ENCODE data around the gene PMFBP1.
"Not testable (repeated sequence)": the region's sequence is repeated elsewhere in the genome, so short reads cannot be mapped to it uniquely, and the experiment has no call there.

The PMFBP1 gene

DNA sequence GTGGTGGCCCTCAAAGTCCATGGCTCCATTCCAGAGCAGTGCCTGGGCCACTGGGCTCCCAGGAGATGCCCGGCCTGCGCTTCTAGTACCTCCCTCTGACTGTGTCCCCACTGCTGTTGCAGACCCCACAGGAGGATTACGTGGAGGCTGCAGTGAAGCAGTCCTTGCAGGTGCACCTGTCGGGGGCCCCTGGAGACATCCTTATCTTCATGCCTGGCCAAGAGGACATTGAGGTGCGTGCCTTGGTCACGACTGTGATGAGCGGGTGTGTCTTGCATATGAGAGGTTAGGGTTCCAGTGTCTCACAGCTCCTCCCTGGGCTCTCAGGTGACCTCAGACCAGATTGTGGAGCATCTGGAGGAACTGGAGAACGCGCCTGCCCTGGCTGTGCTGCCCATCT is 67.0 kb downstream of the PMFBP1 start:
- no peak for DNase-seq

DNA sequence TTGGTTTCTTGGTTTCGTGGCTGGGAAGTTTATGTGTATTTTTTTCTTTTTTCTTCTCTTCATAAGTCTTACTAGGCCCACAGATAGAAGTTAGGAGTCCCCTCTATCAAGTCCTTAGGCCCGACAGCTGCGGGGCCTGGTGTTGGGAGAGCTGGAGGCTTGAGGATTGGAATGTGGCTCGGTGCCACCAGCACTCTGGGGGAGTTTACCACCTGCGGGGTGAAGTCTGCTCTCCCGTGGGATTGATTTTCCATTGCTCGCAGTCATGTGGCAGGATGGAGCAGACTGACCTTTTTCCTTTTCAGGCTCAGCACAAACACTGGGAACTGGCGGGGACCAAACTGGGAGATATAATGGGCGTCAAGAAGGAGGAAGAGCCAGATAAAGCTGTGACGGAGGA is 70.8 kb downstream of the PMFBP1 start:
- DNase-seq, result no peak

DNA sequence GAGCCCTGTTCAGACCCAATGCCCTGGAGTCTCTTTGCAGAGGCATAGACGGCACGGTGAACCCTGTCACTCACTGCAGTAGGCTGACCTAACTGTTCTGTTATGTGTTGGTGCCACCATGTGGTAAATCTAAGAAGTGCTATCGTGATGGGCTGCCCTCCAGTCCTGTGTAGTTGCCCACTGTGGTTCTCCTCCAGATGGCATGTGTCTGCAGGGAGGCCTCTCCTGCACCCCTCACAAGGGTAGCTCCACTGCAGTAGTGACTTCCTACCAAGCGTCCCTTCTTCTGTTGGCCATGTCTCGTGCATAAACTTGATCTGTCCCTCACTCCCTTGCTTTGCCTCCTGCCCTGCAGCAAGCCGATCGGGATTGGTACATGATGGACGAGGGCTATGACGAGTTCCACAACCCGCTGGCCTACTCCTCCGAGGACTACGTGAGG is 72.6 kb downstream of the PMFBP1 start:
- DNase-seq, result peak; percentile 31

DNA sequence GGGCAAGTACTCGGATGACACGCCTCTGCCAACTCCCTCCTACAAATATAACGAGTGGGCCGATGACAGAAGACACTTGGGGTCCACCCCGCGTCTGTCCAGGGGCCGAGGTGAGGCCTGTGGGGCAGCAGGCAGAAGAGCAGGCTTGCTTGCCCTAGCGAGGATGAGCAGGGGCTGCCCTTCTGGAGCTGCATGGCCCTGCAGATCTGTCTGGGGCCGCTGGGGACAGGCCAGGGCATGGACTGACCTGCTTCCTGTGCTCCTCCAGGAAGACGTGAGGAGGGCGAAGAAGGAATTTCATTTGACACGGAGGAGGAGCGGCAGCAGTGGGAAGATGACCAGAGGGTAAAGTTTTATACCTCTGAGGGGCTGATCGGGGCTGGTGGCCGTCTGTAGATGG is 73.0 kb downstream of the PMFBP1 start:
- no peak for DNase-seq

DNA sequence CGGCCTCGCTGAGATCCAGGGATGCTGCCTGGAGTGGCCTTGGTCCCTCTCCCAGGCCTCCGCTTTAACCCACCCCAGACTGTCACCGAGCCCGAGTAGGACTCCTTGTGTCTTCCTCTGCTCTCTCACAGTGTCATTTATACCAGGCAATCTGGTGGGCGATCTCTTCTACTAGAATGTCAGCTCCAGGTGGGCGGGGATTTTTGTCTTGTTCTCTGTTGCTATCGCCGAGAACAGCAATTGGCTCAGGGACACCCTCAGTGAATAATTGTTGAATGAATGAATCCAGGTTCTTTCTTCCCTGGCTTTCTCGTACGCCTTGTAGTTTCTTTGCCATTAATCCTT is 77.7 kb downstream of the PMFBP1 start:
- no peak for DNase-seq

DNA sequence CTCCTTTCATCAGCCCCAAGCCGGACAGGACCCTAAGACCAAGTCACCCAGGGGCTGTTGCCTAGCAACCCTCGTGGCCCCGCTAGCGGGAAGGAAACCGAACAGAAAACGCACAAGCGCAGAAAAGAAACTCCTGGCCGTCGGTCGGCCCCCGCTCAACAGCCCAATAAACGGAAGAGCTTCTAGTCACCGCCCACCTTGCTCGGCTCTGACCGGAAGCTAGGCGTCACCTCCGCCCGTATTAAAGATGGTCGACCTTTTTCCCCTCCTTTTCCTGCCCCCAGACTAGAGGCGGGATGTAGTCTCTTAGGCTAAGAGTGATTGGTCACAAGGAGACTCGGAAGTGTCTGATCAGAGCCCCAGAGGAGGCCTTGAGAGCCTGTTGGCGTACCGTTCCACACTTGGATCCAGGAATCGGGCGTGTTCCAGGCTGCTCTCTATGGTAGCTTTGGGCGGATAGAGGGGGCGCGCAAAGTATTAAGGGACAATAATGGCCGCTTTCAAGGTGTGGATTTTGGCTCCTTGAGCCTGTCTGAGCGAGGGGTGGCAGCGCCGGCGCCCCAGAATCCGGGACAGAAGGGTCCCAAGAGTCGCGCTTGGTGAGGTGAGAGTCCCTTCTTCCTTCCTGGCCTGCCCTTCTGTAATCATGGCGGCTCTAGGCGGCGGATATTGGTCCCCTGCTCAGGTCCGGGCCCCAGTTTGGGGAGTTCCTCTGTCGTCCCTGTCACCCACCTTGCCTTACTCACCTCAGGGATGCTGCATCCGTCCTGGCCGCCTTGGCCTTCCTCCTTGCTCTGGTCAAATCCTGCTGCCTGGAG is 78.3 kb downstream of the PMFBP1 start, which contains the start of the genes DHX38 and TXNL4B:
TSS of gene DHX38 (plus strand) at position 400 of the 818 bp plus-strand sequence. CDS start 2,311 bp downstream, outside the sequence.
TSS of gene TXNL4B (minus strand) at position 173 of the 818 bp plus-strand sequence. CDS start 2,871 bp downstream, outside the sequence.
- peak; percentile 92 for DNase-seq

DNA sequence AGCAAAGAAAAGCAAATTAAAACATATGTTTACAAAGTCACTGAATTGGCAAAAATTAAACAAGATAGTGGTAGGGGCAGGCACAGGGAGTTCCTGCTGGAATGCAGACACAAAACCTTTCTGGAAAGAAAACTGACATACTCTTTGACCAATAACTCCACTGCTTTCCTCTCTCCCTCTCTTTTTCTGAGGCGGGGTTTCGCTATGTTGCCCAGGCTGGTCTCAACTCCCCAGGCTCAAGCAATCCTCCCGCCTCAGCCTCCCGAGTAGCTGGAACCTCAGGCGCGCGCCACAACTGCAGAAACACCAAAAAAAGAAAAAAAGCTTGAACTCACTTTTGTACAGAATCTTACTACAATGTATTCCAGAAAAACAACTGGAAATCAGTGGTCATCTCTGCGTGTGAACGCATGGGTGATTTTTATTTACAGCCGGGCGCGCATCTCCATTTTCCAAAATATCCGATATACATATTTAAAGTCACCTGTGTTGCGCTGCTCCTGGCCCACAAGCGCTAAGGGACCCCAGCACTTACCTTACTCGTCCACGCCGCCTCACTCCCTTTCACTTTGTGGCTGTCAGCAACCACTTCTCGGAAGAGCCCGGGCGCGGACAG is 79.0 kb downstream of the PMFBP1 start:
- DNase-seq, result no peak

DNA sequence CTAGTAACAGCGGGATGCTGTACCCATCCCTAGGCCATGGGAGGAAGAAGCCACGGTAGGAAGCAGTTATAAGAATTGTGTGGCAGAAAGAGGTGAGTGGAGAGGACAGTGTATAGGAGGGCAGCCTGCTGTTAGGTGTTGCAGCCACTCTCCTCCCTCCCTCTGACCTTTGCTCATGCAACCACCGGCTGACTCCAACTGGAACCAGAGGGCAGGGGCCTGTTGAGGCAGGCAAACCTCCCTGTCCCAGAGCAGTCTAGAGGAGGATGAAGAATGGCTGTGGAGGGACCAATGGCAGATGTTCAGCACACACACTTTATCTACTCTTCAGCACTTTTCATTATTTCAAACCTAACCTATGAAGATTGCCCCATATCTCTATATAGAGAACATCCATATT is 80.7 kb downstream of the PMFBP1 start:
- DNase-seq, result no peak

DNA sequence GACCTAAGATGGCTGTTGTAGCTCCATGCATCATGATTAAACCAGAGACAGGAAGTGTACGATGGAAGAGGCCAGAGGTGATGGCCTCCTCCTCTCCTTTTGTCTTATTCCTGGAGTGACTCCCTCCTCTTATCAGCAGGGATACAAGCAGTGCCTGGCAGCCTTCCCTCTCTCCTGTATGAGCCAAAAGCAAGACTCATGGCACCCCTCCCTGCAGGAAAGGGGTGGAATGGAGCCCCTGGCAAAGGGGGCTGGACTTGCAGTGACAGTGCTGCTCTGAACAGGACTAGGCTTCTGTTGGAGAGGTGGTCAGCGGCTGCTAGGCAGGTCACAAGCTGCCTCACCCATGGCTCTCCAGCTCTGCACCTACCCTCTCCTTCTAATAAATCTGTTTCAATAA is 87.0 kb downstream of the PMFBP1 start:
- DNase-seq, result no peak

DNA sequence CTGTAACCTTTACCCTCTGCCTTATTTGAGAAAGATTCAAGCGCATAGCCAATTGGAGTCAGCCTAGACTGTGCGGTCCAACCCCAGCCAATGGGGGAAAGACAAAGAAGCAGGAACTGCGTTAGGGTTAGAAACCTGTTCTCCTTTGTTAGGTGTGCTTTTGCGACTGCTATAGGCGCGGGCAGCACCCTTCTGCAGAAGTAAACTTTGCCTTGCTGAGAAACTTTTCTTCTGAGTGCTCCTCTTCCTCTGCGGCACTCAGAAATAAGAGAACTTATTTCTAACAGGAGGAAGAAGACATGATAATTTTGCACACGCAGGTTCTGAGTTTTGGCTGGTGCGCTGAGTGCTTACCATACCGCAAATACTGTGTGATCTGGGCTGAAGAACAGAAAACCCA is 87.5 kb downstream of the PMFBP1 start:
- no peak for DNase-seq

DNA sequence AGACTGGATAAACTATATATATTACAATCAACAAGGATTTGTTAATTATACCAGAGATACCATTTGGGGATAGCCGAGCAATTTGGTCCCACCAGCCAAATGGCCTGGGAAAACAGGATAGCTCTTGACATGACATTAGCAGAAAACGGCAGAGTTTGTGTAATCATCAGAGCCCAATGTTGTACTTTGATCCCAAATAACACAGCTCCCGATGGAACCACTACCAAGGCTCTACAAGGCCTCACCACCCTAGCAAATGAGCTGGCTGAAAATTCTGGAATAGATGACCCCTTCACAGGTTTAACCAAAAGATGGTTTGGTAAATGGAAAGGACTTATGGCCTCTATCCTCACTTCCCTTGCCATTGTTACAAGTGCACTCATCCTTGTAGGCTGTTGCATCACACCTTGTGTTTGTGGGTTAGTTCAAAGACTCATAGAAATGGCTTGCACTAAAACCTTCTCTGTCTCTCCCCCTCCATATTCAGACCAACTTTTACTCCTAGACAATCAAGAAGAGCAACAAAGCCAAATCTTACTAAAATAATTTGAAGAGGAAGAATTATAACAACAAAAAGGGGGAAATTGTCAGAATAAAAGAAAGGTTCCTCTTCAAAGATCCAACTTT is 88.1 kb downstream of the PMFBP1 start:
- no peak for DNase-seq

DNA sequence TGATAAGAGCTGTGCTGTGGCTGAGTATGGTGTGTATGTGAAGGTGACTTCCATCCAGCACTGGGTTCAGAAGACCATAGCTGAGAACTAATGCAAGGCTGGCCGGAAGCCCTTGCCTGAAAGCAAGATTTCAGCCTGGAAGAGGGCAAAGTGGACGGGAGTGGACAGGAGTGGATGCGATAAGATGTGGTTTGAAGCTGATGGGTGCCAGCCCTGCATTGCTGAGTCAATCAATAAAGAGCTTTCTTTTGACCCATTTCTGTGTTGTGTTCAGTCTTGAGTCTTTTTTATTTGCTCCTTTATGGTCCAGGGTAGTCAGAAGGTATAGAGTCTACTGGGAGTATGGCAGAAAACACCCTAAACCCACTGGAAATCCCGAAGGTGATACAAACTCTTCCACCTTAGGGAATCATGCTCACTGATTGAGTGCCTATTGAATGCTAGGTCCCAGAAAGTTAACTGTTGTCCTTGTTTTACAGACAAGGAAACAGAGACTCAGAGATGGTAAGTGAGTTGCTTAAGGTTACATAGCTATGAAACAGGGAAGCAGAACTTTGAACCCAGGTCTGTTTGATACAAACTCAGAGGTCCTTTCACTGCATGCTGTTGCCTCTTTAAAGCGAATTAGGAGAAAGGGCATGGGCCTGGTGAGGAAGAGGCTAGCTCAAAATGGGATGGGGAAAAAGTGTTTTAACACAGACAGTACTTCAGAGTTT is 94.8 kb downstream of the PMFBP1 start:
- DNase-seq, result not testable (repeated sequence)

DNA sequence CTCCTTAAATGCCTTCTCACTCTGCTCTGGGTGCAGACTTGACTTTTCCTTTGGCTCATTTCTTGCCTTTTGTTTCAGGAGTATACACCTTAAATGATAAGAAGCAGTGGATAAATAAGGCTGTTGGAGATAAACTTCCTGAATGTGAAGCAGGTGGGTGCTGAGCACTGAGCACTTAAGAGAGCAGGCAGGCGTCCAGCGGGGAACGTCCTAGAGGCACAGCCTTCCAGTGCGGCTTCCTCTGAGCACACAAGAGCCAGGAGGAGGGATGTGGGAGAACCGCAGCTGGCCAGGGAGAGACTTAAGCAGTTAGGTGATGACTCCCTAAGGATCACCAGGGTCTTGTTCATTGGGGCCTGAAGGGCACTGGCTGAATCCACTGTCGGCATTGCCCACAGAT is 96.9 kb downstream of the PMFBP1 start:
- DNase-seq, result not testable (repeated sequence)

DNA sequence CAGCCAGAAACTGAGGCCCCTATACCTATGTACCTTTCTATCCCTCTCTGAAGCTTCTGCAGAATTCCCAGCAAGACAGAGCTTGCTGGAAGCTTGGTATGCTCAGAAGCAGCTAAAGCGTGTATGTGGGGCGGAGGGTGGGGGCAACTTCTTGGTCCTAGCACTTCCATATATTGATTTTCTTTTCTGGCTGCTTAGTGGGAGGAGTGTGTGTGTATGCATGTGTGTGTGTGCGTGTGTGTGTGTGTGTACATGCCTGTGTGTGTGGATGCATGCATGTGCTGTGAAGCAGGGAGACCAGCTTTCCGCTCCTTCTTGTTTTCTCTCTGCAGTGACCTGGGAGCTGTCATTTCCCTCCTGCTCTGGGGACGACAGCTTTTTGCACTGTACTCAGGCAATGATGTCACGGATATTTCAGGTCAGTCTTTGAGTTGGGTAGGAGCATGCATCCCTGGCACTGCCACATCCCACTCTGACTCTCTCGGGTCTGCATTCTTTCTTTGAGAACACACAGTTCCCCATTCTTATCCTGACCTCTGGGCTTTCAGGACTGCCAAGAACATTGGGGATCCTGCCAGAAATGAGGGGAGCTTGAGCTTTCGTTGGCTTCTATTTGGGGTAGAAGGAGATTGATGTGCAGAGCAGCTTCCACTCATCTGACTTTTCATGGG is 98.3 kb downstream of the PMFBP1 start:
- no peak for DNase-seq

DNA sequence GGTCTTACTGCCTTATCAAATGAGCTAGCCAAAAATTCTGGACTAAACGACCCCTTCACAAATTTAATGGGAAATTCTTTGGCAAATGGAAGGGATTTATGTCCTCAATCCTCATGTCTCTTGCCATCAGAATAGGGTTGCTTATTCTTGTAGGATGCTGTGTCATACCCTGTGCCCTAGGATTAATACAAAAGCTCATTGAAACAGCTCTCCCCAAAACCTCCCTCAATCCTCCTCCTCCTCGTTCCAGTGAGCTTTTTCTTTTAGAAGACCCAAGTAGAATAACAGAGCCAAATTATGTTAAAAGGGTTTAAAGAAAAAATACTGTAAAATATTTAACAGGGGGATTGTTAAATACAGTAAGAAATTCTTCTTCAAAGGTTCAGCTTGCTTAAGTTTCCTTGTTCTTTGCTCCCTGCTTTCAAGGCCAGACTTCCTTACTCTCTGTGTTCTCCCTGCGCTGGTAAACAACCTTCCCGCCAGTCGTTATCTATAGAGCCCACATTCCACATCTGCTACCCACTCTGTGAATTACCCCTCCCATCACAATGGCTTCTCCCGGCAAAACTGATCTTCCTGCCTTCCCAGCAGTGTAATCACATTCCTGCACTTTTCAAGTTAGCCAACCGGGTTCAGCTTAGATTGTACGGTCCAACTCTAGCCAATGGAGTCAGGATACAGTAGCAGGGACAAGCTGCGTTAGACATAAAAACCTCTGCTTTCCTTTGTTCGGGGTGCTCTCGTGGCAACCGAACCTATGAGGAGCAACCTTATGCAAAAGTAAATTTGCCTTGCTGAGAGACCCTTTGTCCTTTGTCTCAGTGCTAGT is 99.2 kb downstream of the PMFBP1 start:
- no peak for DNase-seq
